Thymus (tissue), 11 donors: ENCODE measurements around the gene KLF13. TPM values are rescaled to one million over a fixed set of nuclear protein-coding genes. Genes with fewer than 3 reads are reported as not detected.
A peak's percentile ranks its signal among the peaks of the same experiment; 100 is the strongest.

Source experiments
- DNase-seq, 9 donors: peaks; one replicate each; pipeline ENCODE4 v3.0.0-alpha.2; 2013; ENCODE audit warnings: low spot score in 9 of 9, low read depth in 6 of 9, missing footprints in 1 of 9
- H3K27ac ChIP-seq, 2 donors: one replicate each; pipeline ENCODE4 v1.5.1; 2013; ENCODE audit warnings: control low read depth in 1 of 2, low read depth in 1 of 2, low read length in 1 of 2, mild to moderate bottlenecking in 1 of 2, moderate library complexity in 1 of 2
- H3K27me3 ChIP-seq, 2 donors: one replicate each; pipeline ENCODE4 v1.5.1; 2013; ENCODE audit warnings: low read length in 1 of 2; ENCODE audit not compliant: control insufficient read depth in 2 of 2, insufficient read depth in 1 of 2
- H3K36me3 ChIP-seq, 2 donors: one replicate each; pipeline ENCODE4 v1.5.1; 2013; ENCODE audit warnings: low read length in 1 of 2, mild to moderate bottlenecking in 1 of 2, moderate library complexity in 1 of 2; ENCODE audit not compliant: control insufficient read depth in 2 of 2, insufficient read depth in 2 of 2
- H3K4me1 ChIP-seq, 2 donors: one replicate each; pipeline ENCODE4 v1.5.1; 2013; ENCODE audit warnings: low read length in 2 of 2; ENCODE audit not compliant: control insufficient read depth in 2 of 2, insufficient read depth in 2 of 2
- H3K4me3 ChIP-seq, 2 donors: one replicate each; pipeline ENCODE4 v1.5.1; 2013; ENCODE audit warnings: low read length in 2 of 2, control low read depth in 1 of 2, mild to moderate bottlenecking in 1 of 2
- H3K9me3 ChIP-seq, 2 donors: one replicate each; pipeline ENCODE4 v1.5.1; 2013; ENCODE audit warnings: low read length in 1 of 2, mild to moderate bottlenecking in 1 of 2; ENCODE audit not compliant: control insufficient read depth in 2 of 2, insufficient read depth in 1 of 2
- WGBS: extraction: QIAGEN DNeasy Blood & Tissue Kit; methylation state at CpG from one replicate; pipeline ENCODE4 v1.1.7; 2013; 5-methylcytosine and 5-hydroxymethylcytosine counted together
- polyA plus RNA-seq: library from polyadenylated mRNA; stranded (reverse); fragments of 200-250 nt; gene quantifications from one replicate; pipeline ENCODE4 v1.2.3, GENCODE V29; 2013
- total RNA-seq: library from RNA; stranded (reverse); fragments of 120-200 nt; gene quantifications from one replicate; pipeline ENCODE4 v1.2.4, GENCODE V29; 2013
- donor health status: healthy.

KLF13 gene
- total and polyA plus RNA-seq, 2 donors = 107 to 158 TPM

GRCh38 chr15:31308185-31308639, 18.4 kb upstream of the KLF13 start:
- no peaks in the 10 kb centered on the region for H3K27me3 ChIP-seq
- H3K9me3 ChIP-seq = peaks cover 0 to 6% of the 10 kb centered on the region in 2 donors
- H3K27ac ChIP-seq = peak overlapping the region; percentile 84 to 98
- H3K4me1 ChIP-seq = peaks cover 84 to 95% of the 10 kb centered on the region in 2 donors
- DNase-seq = peak in 8 of 9 donors; percentile 75 to 96 (median 88)
- H3K4me3 ChIP-seq = peak overlapping the region; percentile 37 to 41
- WGBS = 6% methylated on average over 5 of the region's 5 CpGs
- peaks cover 0 to 4% of the 10 kb centered on the region in 2 donors for H3K36me3 ChIP-seq

DNA sequence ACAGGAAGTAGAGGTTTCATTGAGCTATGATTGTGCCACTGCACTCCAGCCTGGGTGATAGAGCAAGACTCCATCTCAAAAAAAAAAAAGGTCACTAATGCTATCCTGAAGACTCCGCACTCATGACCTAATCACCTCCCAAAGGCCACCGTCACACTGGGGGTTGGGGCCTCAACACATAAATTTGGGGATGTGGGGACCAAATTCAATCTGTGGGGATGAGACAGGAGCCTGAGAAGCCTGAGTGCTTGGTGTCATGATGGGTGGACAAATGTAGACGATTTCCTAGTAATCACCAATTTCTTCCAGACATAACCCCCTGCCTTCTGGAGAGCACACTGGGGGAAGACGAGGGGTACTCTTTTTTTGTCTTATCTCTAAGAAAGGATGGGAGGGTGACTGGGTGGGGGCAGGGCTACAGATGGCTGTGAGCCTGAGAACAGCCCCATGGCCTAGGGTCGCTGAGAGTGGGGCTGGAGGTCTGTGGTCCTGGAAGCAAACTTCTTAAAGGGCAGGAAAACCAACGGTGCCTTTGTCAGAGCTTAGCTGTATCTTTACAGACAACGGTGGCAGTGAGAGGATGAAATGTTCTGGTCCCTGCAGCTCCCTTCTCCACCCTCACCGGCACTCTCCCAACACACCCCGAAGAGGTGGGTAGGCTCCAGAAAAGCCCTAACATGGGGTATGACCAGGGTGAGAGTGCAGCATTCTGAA, 16.6 kb upstream of the KLF13 start:
- no peak for DNase-seq
- peaks cover 0 to 12% of the 10 kb centered on the region in 2 donors for H3K9me3 ChIP-seq
- H3K4me1 ChIP-seq = peaks cover 67 to 76% of the 10 kb centered on the region in 2 donors
- H3K4me3 ChIP-seq = no peak overlapping the region
- peak overlapping the region; percentile 31 to 98 for H3K27ac ChIP-seq
- no peaks in the 10 kb centered on the region for H3K27me3 ChIP-seq
- H3K36me3 ChIP-seq = peaks cover 0 to 4% of the 10 kb centered on the region in 2 donors
- 58% methylated on average over 9 of the region's 9 CpGs for WGBS

DNA sequence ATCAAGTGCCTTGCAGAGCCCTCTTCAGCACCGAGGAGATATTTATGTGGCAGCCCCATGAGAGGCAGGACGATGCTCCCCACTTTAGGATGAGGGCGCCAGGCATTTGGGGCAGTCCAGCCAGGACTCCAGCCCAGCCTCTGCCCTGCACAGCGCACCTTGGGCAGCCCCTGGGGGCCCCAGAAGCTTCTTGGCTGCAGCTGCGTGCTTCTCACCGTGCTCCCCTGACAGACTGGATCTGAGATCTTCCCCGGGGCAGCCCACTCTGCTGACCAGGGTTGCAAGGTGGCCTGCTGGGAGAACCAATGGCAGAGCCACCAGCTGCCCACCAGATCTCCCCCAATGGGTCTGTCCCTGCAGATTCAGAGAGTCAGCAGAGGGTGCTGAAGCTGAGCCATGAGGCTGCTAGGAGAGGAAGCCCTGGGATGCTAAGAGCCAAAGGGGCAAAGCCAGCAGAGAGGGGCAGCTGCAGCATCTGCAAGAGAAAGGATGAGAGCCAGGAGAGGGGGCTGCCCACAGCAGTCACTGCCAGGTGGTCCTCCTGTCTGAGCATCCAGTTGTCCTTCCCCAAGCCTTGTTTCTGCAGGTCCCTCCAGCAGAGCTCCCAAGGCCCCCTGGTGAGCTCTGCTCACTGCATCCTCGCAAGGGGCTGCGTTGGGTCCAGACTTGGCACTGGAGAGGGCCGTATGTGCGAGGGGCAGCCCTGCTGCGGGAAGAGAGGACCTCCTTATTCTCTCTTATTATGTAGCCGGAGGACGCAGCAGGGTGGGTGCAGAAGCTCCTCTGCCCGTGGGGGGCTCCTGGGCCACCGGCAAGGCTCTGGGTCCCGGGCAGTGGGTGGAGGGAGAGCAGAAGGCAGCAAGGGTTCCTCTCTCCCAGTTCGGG, 14.7 kb upstream of the KLF13 start:
- WGBS = 95% methylated on average over 18 of the region's 18 CpGs

DNA sequence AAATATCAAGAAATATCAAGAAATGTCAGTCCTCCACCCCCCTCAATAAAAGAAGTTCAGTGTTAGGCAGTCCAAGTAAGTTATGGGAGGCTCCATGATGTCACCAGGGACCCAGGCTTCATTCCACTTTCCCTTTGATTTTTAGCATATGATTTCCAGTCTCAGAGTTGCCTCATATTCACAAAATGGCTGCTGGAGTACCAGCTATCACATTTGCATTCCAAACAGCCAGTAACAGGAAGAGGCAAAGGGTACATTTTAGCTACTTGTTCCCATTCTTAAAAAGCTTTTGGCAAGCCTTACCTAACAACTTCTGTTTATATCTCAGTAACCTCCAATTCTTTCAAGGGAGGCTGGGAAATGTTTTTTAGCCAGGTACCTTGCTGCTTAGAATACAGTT, 13.4 kb upstream of the KLF13 start:
- peaks cover 0 to 12% of the 10 kb centered on the region in 2 donors for H3K9me3 ChIP-seq
- no peak for DNase-seq
- H3K27me3 ChIP-seq = no peaks in the 10 kb centered on the region
- no peak overlapping the region for H3K4me3 ChIP-seq
- H3K36me3 ChIP-seq = no peaks in the 10 kb centered on the region
- no peak overlapping the region for H3K27ac ChIP-seq
- peaks cover 57 to 68% of the 10 kb centered on the region in 2 donors for H3K4me1 ChIP-seq

More for the DNA sequence above, 14.7 kb upstream of the KLF13 start:
- Histone ChIP-seq H3K27me3 (no peaks in the 10 kb centered on the region), H3K9me3 (peaks cover 0 to 12% of the 10 kb centered on the region in 2 donors), H3K4me1 (peaks cover 61 to 72% of the 10 kb centered on the region in 2 donors), H3K36me3 (no peaks in the 10 kb centered on the region), H3K27ac (no peak overlapping the region), H3K4me3 (no peak overlapping the region)
- peak in 1 of 9 donors; percentile 62 for DNase-seq

GRCh38 chr15:31314380-31314779, 12.3 kb upstream of the KLF13 start:
- Histone ChIP-seq H3K4me1 (peaks cover 53 to 68% of the 10 kb centered on the region in 2 donors), H3K4me3 (no peak overlapping the region), H3K9me3 (peaks cover 0 to 10% of the 10 kb centered on the region in 2 donors), H3K36me3 (no peaks in the 10 kb centered on the region), H3K27me3 (no peaks in the 10 kb centered on the region), H3K27ac (no peak overlapping the region)
- 98% methylated on average over 12 of the region's 12 CpGs for WGBS
- no peak for DNase-seq

GRCh38 chr15:31316135-31316795, 10.4 kb upstream of the KLF13 start:
- no peak for DNase-seq
- 88% methylated on average over 8 of the region's 8 CpGs for WGBS

GRCh38 chr15:31317017-31317416, 9.6 kb upstream of the KLF13 start:
- H3K36me3 ChIP-seq = peaks cover 0 to 3% of the 10 kb centered on the region in 2 donors
- no peak overlapping the region for H3K27ac ChIP-seq
- H3K9me3 ChIP-seq = peaks cover 0 to 10% of the 10 kb centered on the region in 2 donors
- no peaks in the 10 kb centered on the region for H3K27me3 ChIP-seq
- 85% methylated on average over 3 of the region's 3 CpGs for WGBS
- H3K4me3 ChIP-seq = no peak overlapping the region
- DNase-seq = no peak
- peaks cover 48 to 65% of the 10 kb centered on the region in 2 donors for H3K4me1 ChIP-seq

More at GRCh38 chr15:31316135-31316795, 10.4 kb upstream of the KLF13 start:
- Histone ChIP-seq H3K27ac (no peak overlapping the region), H3K27me3 (no peaks in the 10 kb centered on the region), H3K36me3 (peaks cover 0 to under 1% of the 10 kb centered on the region in 2 donors), H3K4me3 (no peak overlapping the region), H3K4me1 (peaks cover 48 to 65% of the 10 kb centered on the region in 2 donors), H3K9me3 (peaks cover 0 to 10% of the 10 kb centered on the region in 2 donors)

DNA sequence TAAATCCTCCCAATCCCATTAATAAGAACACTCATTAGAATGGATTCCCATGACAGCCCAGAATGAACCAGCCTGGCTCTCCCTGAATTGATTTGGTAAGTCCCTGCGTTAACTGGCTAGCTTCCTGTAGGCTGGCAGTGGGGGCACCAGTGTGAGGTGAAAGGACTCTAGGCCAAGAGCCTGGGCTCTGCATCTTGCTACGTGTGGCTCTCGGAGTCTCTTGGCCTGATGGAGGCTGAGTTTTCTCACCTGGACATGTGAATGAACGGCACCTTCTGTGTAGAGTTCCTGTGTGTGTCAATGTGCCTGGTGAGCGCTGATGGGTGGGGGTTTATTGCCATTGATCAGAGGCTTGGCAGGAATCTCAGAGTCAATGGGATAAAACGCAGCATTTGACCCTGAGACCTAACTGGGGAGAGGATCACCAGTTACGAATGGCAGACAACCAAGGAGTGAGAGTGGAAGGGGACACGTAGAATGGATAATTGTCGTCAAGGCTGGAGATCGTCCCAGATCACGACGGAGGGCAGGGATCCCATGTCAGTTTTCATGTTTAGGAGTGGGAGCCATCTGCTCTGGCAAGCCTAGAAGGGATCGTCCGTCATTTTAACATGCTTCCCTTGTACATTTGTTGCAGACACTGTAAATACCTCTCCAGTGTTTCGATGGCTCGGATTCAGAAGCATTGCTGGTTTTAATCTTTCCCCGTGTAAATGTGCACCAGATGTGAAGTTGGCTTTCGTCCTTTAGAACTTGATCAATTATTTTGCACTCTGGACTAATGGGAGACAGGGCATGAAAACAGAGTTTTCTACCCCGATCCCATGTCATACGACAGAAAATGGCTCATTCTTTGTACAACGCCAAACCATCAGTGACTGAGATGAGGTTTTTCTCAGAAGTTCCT, 9.0 kb upstream of the KLF13 start:
- Histone ChIP-seq H3K4me3 (no peak overlapping the region), H3K36me3 (peaks cover 0 to 3% of the 10 kb centered on the region in 2 donors), H3K9me3 (peaks cover 0 to 6% of the 10 kb centered on the region in 2 donors), H3K27ac (no peak overlapping the region), H3K27me3 (no peaks in the 10 kb centered on the region), H3K4me1 (peaks cover 48 to 65% of the 10 kb centered on the region in 2 donors)
- WGBS = 94% methylated on average over 21 of the region's 21 CpGs
- no peak for DNase-seq
